Measurements from ENCODE around the gene NBR1.
"Not testable (repeated sequence)": the region's sequence is repeated elsewhere in the genome, so short reads cannot be mapped to it uniquely, and the experiment has no call there.

NBR1 gene

GRCh38 chr17:43224146-43224705 lies 53.2 kb downstream of the NBR1 start:
- no peaks in the 10 kb centered on the region for H3K9me2 ChIP-seq (ENCODE audit: low read depth, low read length)
- H3K4me3 ChIP-seq (ENCODE audit: low read depth, low read length, poor library complexity, severe bottlenecking) = no peak overlapping the region
- H3K36me3 ChIP-seq (ENCODE audit: insufficient read depth, low read length) = no peaks in the 10 kb centered on the region
- H3K27me3 ChIP-seq (ENCODE audit: insufficient read depth, low read length) = no peaks in the 10 kb centered on the region
- no peak overlapping the region for H3K27ac ChIP-seq (ENCODE audit: low read depth, low read length, poor library complexity, severe bottlenecking)
- no peak overlapping the region for H3K4me2 ChIP-seq (ENCODE audit: low read length)
- H3K9ac ChIP-seq (ENCODE audit: low read length) = no peak overlapping the region
- H3K4me1 ChIP-seq (ENCODE audit: insufficient read depth, low read length, severe bottlenecking) = no peaks in the 10 kb centered on the region
- H3K9me3 ChIP-seq (ENCODE audit: low read length) = no peaks in the 10 kb centered on the region
- H3K79me2 ChIP-seq (ENCODE audit: insufficient read depth, low read length) = no peaks in the 10 kb centered on the region
- H2AFZ ChIP-seq (ENCODE audit: low read length) = no peak overlapping the region
- no peaks in the 10 kb centered on the region for H3F3A ChIP-seq (ENCODE audit: insufficient read depth, low read length)
- H4K20me1 ChIP-seq (ENCODE audit: insufficient read depth, low read length) = no peaks in the 10 kb centered on the region
- TF ChIP-seq EZH2 (IDR thresholded peaks at IDR 0.05; ENCODE audit: borderline replicate concordance, low read length) = no peak
- TF ChIP-seq, protein P1, sequence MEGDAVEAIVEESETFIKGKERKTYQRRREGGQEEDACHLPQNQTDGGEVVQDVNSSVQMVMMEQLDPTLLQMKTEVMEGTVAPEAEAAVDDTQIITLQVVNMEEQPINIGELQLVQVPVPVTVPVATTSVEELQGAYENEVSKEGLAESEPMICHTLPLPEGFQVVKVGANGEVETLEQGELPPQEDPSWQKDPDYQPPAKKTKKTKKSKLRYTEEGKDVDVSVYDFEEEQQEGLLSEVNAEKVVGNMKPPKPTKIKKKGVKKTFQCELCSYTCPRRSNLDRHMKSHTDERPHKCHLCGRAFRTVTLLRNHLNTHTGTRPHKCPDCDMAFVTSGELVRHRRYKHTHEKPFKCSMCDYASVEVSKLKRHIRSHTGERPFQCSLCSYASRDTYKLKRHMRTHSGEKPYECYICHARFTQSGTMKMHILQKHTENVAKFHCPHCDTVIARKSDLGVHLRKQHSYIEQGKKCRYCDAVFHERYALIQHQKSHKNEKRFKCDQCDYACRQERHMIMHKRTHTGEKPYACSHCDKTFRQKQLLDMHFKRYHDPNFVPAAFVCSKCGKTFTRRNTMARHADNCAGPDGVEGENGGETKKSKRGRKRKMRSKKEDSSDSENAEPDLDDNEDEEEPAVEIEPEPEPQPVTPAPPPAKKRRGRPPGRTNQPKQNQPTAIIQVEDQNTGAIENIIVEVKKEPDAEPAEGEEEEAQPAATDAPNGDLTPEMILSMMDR (IDR thresholded peaks at IDR 0.05; ENCODE audit: low read length) = no peak

DNA sequence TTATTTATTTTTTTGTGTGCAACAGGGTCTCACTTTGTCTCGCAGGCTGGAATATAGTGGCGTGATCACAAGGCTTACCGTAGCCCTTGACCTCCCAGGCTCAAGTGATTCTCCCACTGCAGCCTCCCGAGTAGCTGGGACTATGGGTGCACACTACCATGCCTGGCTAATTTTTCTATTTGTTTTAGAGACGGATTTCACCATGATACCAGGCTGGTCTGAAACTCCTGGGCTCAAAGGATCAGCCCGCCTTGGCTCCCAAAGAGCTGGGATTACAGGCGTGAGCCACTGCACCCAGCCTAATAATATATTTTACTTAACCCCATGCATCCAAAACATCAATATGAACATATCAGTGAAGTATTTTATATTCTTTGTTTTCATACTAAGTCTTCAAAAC lies 55.4 kb downstream of the NBR1 start:
- Histone ChIP-seq H3K4me1 (ENCODE audit: insufficient read depth, low read length, severe bottlenecking) (no peaks in the 10 kb centered on the region), H3K9ac (ENCODE audit: low read length) (no peak overlapping the region), H3K4me3 (ENCODE audit: low read depth, low read length, poor library complexity, severe bottlenecking) (no peak overlapping the region), H2AFZ (ENCODE audit: low read length) (no peak overlapping the region), H3K9me2 (ENCODE audit: low read depth, low read length) (no peaks in the 10 kb centered on the region), H3K36me3 (ENCODE audit: insufficient read depth, low read length) (no peaks in the 10 kb centered on the region), H3K9me3 (ENCODE audit: low read length) (no peaks in the 10 kb centered on the region), H3K4me2 (ENCODE audit: low read length) (no peak overlapping the region), H3K27me3 (ENCODE audit: insufficient read depth, low read length) (no peaks in the 10 kb centered on the region), H3K79me2 (ENCODE audit: insufficient read depth, low read length) (no peaks in the 10 kb centered on the region), H4K20me1 (ENCODE audit: insufficient read depth, low read length) (no peaks in the 10 kb centered on the region), H3K27ac (ENCODE audit: low read depth, low read length, poor library complexity, severe bottlenecking) (no peak overlapping the region), H3F3A (ENCODE audit: insufficient read depth, low read length) (no peaks in the 10 kb centered on the region)
- TF ChIP-seq, protein P1 (IDR thresholded peaks at IDR 0.05; ENCODE audit: low read length) = no peak
- TF ChIP-seq EZH2 (IDR thresholded peaks at IDR 0.05; ENCODE audit: borderline replicate concordance, low read length) = no peak

- not testable (repeated sequence) for H3K4me3 ChIP-seq (ENCODE audit: low read depth, low read length, poor library complexity, severe bottlenecking); H3K9me2 ChIP-seq (ENCODE audit: low read depth, low read length); H3K4me2 ChIP-seq (ENCODE audit: low read length); H3K9ac ChIP-seq (ENCODE audit: low read length); H3K36me3 ChIP-seq (ENCODE audit: insufficient read depth, low read length); H2AFZ ChIP-seq (ENCODE audit: low read length); H4K20me1 ChIP-seq (ENCODE audit: insufficient read depth, low read length); H3K4me1 ChIP-seq (ENCODE audit: insufficient read depth, low read length, severe bottlenecking); H3K9me3 ChIP-seq (ENCODE audit: low read length); H3K79me2 ChIP-seq (ENCODE audit: insufficient read depth, low read length); H3K27ac ChIP-seq (ENCODE audit: low read depth, low read length, poor library complexity, severe bottlenecking); H3F3A ChIP-seq (ENCODE audit: insufficient read depth, low read length); H3K27me3 ChIP-seq (ENCODE audit: insufficient read depth, low read length)
These were observed 57.2 kb downstream of the NBR1 start, which contains the start of gene CCDC200 for GRCh38 chr17:43228020-43228782. CCDC200 (minus strand) TSS chr17:43228623; CDS start chr17:43228554, 69 bp downstream.

GRCh38 chr17:43231205-43232020 lies 60.4 kb downstream of the NBR1 start:
- not testable (repeated sequence) for H3K27ac ChIP-seq (ENCODE audit: low read depth, low read length, poor library complexity, severe bottlenecking); H3K79me2 ChIP-seq (ENCODE audit: insufficient read depth, low read length); H4K20me1 ChIP-seq (ENCODE audit: insufficient read depth, low read length); H3K9me3 ChIP-seq (ENCODE audit: low read length); H3K4me3 ChIP-seq (ENCODE audit: low read depth, low read length, poor library complexity, severe bottlenecking); H3F3A ChIP-seq (ENCODE audit: insufficient read depth, low read length); H3K27me3 ChIP-seq (ENCODE audit: insufficient read depth, low read length); H3K9ac ChIP-seq (ENCODE audit: low read length); H3K4me1 ChIP-seq (ENCODE audit: insufficient read depth, low read length, severe bottlenecking); H3K9me2 ChIP-seq (ENCODE audit: low read depth, low read length); H2AFZ ChIP-seq (ENCODE audit: low read length); H3K36me3 ChIP-seq (ENCODE audit: insufficient read depth, low read length); H3K4me2 ChIP-seq (ENCODE audit: low read length)

DNA sequence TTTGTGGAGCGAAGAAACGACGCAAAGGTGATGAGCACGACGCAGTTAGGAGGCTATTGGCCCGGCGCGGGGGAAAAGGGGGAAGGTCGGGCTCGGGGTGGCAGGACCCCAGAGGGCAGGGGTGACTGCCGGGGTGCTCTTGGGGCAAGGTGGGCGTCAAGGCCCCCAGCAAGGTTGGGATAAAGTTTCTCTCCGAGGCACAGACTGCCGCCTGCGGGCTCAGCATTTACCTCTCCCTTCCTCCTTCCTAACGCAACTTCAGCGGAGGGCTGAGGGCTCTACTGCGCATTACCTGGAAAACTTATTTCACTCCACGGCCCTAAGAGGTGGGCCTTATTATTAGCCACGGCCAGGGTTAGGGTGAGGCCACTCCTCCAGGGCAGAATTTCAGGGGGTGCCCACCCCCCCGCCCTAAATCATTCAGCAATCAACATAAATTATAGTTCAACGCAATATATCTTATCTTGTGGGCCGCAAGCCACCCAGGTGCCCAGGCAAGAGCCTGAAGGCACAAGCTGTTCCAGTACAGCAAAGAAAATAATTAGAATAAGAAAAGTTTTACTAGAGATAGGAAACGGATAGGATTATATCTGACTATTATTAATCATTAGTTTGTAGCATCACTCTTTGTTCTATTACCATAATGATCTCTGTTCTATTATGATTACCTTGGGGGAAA lies 61.1 kb downstream of the NBR1 start:
- H2AFZ ChIP-seq (ENCODE audit: low read length); H3K4me3 ChIP-seq (ENCODE audit: low read depth, low read length, poor library complexity, severe bottlenecking); H3K9ac ChIP-seq (ENCODE audit: low read length): not testable (repeated sequence)

More for the DNA sequence above, 61.1 kb downstream of the NBR1 start:
- not testable (repeated sequence) for H3K9me2 ChIP-seq (ENCODE audit: low read depth, low read length); H3K27ac ChIP-seq (ENCODE audit: low read depth, low read length, poor library complexity, severe bottlenecking); H3K79me2 ChIP-seq (ENCODE audit: insufficient read depth, low read length); H4K20me1 ChIP-seq (ENCODE audit: insufficient read depth, low read length); H3K9me3 ChIP-seq (ENCODE audit: low read length); H3K4me1 ChIP-seq (ENCODE audit: insufficient read depth, low read length, severe bottlenecking); H3K27me3 ChIP-seq (ENCODE audit: insufficient read depth, low read length); H3F3A ChIP-seq (ENCODE audit: insufficient read depth, low read length); H3K4me2 ChIP-seq (ENCODE audit: low read length); H3K36me3 ChIP-seq (ENCODE audit: insufficient read depth, low read length)

All from OCI-LY1 (cell line).